ENCODE results near the gene KLHL1. TPM values are rescaled to one million over a fixed set of nuclear protein-coding genes. Genes with fewer than 3 reads are reported as not detected.

Gene KLHL1
- total RNA-seq, 1 experiment from 2014 or later: not detected

- no peak overlapping the region for H3K4me3 ChIP-seq (replicated peaks in 1 of 2; ENCODE audit: low read depth in 1 of 2, low read length in 2 of 2)
- H3K79me2 ChIP-seq (ENCODE audit: insufficient read depth, low read length): no peaks in the 10 kb centered on the region
- no peak overlapping the region for H3K9ac ChIP-seq (ENCODE audit: low read length)
- no peak overlapping the region for H3K27ac ChIP-seq (ENCODE audit: low read depth, low read length)
- DNase-seq (ENCODE audit: low read depth, low spot score): no peak
- no peak overlapping the region for H3K4me2 ChIP-seq (ENCODE audit: low read length)
- intact Hi-C loops (cut with micrococcal nuclease): no loop called here
- no peaks in the 10 kb centered on the region for H4K20me1 ChIP-seq (ENCODE audit: insufficient read depth)
- TF ChIP-seq JUND (IDR thresholded peaks at IDR 0.05): no peak
- no peak for TF ChIP-seq FOSL1 (IDR thresholded peaks at IDR 0.05; ENCODE audit: low read depth)
- no peak for TF ChIP-seq CBX3 (IDR thresholded peaks at IDR 0.05; ENCODE audit: low read depth)
- no peak for TF ChIP-seq ELF1 (IDR thresholded peaks at IDR 0.05; ENCODE audit: borderline replicate concordance, low read depth)
- TF ChIP-seq SRF (IDR thresholded peaks at IDR 0.05; ENCODE audit: low read depth): no peak
- TF ChIP-seq CEBPB (IDR thresholded peaks at IDR 0.05; ENCODE audit: low read depth): no peak
- TF ChIP-seq EGR1 (IDR thresholded peaks at IDR 0.05; ENCODE audit: low read depth): no peak
- TF ChIP-seq MAX (IDR thresholded peaks at IDR 0.05): no peak
- no peak for TF ChIP-seq SP1 (IDR thresholded peaks at IDR 0.05; ENCODE audit: low read depth)
- TF ChIP-seq REST (IDR thresholded peaks at IDR 0.05; ENCODE audit: low read depth): no peak
- no peak for TF ChIP-seq TCF7L2 (IDR thresholded peaks at IDR 0.05; ENCODE audit: borderline replicate concordance, extremely low read depth, insufficient read depth, insufficient read length)
- no peak for TF ChIP-seq EZH2 (IDR thresholded peaks at IDR 0.05)
- TF ChIP-seq RAD21 (IDR thresholded peaks at IDR 0.05; ENCODE audit: low read depth): no peak
- TF ChIP-seq POLR2AphosphoS5 (IDR thresholded peaks at IDR 0.05; ENCODE audit: low read depth, low read length): no peak
- TF ChIP-seq ZBTB33 (IDR thresholded peaks at IDR 0.05; ENCODE audit: extremely low read depth, insufficient replicate concordance, low read length): no peak
- no peak for TF ChIP-seq SIN3A (IDR thresholded peaks at IDR 0.05; ENCODE audit: low read depth)
- no peak for TF ChIP-seq POLR2A (IDR thresholded peaks at IDR 0.05; ENCODE audit: borderline replicate concordance, extremely low read depth, insufficient read depth, insufficient read length)
- no peak for TF ChIP-seq EZH2phosphoT487 (IDR thresholded peaks at IDR 0.05; ENCODE audit: borderline replicate concordance)
- no peaks in the 10 kb centered on the region for H3K36me3 ChIP-seq (ENCODE audit: control insufficient read depth in 1 of 2, insufficient read depth in 2 of 2, low read length in 2 of 2)
- H3K9me2 ChIP-seq (ENCODE audit: insufficient read depth): no peaks in the 10 kb centered on the region
- no peaks in the 10 kb centered on the region for H3K9me3 ChIP-seq (ENCODE audit: control insufficient read depth in 1 of 2, insufficient read depth in 1 of 2, low read depth in 1 of 2, low read length in 2 of 2)
- H2AFZ ChIP-seq (ENCODE audit: low read depth, low read length, poor library complexity, severe bottlenecking): no peak overlapping the region
- H3K4me1 ChIP-seq (ENCODE audit: control insufficient read depth in 1 of 2, insufficient read depth in 2 of 2, low read length in 2 of 2): no peaks in the 10 kb centered on the region
- ChIA-PET CTCF (no interaction called here), RAD21 (ENCODE audit: low non-redundant PET in 1 of 2, low total read pairs in 2 of 2, uncharacterized antibody in 2 of 2, unreplicated experiment in 2 of 2) (no interaction called here), POLR2A (no interaction called here)
- no TSS peak for BruUV-seq (replicated peaks)
- ATAC-seq: no peak
- H3K27me3 ChIP-seq (ENCODE audit: insufficient read depth, low read length): no peaks in the 10 kb centered on the region
Measured at GRCh38 chr13:70117338-70117905, 9.2 kb upstream of the KLHL1 start.

All from HCT116 (cell line).